HG02798 (cell line): ENCODE results near the gene ESR1.
"Not testable (repeated sequence)": the region's sequence is repeated elsewhere in the genome, so short reads cannot be mapped to it uniquely, and the experiment has no call there.

ENCODE experiments used
- ATAC-seq: cut with Tn5 transposase; IDR thresholded peaks from one replicate; pipeline ENCODE4 v1.9.1; 2021; ENCODE audit warnings: mild to moderate bottlenecking; ENCODE audit not compliant: unreplicated experiment, poor library complexity

ESR1 gene

DNA sequence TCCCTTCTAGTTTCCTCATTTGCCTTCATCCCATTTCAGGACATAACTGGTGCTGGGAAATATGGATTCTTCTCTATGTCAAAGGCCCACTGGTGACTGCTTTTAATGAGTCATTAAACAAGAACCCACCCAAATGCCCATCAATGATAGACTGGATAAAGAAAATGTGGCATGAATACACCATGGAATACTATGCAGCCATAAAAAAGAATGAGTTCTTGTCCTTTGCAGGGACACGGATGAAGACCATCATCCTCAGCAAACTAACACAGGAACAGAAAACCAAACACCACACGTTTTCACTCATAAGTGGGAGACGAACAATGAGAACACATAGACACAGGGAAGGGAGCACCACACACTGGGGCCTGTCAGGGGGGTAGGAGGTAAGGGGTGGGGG, 310.7 kb downstream of the ESR1 start:
- no peak for ATAC-seq

DNA sequence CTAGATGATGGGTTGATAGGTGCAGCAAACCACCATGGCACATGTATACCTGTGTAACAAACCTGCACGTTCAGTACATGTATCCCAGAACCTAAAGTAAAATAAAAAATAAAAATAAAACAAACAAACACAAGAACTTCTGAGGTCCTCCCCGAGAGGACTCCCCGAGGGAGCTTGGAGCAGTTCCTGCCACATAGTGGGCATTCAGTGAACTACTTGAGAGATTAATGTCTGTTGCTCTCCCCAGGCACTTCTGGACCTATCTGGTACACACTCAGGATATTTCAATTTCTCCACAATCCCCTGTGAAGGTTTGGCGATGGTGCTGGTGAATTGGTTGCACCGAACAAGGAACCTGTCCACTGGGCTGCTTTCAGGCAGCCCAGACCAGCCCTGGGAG, 311.2 kb downstream of the ESR1 start:
- no peak for ATAC-seq

DNA sequence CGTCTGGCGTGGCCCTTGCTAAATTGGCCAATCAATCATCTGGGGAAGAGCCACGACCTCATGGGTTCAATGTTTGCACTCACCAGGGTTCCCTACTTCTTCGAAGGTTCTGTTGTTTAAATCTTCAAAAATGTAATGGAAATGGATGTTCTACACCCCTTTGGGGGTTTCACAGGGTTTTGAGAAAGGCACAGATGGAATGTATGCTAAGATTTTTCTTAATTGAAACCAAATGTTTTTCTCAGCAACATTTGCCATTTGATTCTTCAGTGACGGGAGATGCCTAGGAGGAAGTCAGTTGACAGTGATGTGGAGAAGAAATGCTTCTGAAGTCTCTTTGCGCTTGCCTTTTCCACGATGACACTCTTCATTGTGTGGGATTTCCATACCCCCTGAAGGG, 312.3 kb downstream of the ESR1 start:
- ATAC-seq = no peak

DNA sequence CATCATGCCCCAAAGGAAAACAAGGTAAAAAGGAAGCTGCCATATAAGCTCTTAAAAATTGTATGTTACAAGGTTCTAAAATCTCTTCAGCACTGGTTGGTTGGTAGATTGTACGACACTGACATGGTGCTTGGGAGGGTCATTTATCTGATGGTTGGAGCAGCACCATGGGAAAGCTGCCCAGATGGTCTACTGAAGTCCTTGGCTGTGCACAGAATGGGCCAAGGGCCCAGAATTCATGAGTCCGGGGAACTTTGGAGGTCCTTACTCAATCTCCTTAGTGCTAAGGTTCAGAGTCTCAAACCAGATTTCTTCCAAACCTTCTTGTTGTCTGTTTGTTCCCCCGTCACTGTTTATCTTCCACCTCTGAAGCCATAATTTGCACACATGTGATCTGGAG, 314.4 kb downstream of the ESR1 start:
- ATAC-seq = no peak

DNA sequence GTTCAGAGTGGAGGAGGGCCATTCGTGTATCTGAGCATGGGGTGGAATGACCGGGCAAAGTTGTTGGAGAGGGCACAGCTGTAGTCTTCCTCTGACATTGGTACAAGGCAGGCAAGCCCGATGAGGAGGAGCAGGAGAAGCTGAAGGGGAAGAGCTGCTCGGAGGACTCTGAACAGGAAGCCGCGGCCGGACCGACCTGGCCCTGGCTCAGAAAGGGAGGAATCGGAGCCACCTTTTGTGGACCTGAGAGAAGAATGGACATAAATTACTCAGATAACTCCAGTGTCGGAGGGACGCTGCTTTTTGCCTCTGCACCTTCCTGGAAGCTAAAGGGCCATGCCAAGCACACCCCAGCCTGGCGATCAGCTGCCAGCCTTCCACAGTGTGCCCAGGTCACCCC, 315.0 kb downstream of the ESR1 start:
- ATAC-seq = no peak

DNA sequence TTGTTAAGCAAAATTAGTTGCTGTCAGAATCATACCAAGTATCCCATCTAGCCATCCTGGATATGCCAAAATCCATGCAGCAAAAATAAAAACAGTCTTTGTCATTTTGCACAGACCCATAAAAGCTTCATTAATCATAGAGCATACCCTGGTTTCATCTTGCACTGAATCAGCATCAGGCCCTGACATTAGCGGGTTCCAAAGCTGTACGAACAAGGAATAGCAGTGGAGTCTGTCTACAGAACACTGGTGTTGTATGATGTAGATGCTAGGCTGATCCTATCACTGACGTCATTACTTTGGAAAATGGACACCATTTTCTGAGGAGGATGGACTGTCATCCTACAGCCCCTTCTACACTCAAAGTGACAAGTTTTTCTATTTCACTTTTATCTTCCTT, 315.6 kb downstream of the ESR1 start:
- ATAC-seq = no peak

DNA sequence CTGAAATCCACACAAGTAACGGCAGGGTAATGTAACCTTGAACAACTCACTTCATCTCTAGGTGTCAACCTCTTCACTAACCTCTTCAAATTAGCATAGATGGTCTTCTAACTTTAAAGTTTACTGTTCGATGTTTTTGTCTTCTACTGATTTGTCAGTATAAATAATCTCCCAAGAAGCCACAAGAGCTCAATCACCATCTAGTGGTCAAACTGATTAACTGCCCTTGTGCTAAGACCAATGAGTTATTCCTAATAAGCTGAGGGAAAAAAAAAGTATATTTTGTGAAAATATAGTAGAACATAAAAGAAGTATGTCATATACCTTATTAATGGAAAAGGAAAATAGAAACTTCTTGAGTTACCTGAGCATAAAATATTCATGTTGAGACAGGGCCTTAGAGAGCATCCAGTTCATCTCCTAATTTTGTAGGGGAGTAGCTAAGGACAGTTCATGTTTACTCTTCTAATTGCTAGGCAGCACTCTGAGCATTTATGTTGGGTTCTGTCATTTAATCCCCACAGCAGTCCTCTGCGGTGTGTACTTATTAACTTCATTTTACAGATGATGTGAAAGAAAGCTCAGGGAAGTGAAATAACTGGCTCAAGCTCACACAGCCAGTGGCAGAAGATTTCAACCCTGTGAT, 317.1 kb downstream of the ESR1 start:
- peak; percentile 80 for ATAC-seq

DNA sequence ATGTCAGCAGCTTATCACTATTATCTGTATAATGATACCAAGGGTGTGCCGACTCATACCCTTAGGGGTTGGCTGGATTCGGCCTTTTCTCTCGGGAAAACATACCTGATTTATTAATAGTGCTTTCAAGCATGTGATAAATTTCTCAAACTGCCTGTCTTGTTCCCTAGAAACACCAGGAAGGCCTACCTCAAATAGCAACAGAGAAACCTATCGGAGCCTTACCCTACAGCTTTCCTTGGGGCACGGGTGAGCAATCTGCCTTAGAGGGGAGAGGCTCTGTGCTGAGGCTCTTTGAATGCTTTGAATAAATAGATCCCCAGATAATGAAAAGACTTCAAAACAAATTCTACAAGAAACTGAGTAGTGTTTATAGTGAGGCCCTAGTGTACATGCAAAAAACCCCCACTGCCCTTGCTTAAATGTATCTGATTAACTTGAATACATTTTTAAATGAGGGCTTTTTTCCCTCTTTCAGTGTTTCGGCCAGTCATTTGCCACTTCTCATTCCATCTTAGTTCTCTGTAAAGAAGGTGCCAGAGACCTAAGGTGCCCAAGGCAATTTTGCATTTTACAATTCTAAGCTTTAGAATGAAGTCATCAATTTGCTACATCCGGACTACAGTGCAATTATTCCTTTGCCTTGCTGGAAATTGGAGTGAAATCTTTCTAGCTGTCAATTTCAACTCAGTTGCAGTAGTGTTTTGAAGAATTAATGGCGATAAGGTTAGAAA, 320.1 kb downstream of the ESR1 start:
- ATAC-seq = no peak

DNA sequence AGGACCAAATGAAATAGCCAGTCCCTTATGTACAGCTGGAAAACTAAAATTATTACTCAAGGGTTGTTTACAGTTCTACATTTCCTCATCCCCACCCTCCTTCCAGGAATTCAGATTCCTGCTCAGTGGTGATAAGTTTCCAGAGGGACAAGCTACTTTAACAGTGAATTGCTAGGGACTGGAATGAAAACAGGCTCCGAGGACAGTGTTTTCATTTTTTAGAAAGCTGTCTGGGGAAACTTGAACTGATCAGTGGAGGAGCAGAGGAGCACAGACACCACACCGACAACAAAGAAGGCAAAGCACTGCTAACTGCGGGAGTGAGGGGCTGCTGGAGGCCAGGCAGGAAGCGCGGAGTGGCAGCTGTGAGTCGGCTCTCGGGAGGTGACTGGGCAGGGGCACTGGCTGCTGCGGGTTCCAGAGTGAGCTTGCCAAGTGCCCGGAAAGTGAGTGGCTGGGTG, 322.2 kb downstream of the ESR1 start:
- ATAC-seq = no peak

DNA sequence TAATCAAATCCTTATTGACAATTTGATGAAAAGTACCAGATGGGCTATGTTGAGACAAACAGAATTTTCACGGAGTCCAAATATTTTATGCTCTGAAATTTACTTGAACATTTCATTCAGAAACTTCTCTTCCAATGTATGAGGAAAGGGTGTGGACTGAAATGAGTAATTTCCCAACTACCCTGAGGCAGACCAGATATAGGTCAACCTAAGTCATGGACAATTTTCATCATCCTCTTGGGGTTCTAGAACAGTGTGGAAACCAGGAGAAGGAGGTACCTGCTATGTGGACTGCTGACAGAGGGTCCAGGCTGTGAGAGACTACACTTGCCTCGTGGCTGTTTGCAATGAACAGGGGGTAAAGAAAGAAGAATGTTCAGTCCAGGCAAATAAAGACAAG, 323.0 kb downstream of the ESR1 start:
- ATAC-seq = no peak

DNA sequence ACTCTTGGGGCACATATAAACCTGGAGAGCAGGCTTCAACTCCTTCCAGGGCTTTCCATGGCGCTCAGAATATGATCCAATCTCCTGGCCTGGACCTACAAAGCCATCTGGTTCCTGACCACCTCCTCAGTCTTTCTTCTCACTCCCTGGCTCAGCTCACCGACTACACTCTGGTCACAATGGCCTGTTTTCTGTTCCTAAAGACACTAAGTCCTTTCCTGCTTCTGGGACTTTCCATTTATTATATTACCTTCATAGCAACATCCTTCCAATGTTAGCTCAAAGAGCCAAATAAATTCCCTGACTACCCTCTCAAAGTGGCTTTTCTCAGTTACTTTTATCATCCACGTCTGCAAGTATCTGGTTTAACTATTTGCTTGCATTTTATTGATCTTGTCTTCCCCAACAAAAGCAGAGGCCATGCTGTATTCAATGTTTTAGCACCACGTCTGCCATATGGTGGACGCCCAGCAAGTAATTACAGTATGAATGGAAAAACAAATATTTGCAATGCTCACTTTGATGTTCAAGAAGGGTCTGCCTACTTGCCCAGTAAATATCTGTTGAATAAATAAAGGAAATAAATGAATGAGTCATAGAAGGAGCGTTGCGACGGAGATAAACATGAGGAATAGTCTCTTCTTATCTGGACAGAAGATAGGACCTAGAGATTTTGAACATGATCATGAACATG, 328.4 kb downstream of the ESR1 start:
- no peak for ATAC-seq

DNA sequence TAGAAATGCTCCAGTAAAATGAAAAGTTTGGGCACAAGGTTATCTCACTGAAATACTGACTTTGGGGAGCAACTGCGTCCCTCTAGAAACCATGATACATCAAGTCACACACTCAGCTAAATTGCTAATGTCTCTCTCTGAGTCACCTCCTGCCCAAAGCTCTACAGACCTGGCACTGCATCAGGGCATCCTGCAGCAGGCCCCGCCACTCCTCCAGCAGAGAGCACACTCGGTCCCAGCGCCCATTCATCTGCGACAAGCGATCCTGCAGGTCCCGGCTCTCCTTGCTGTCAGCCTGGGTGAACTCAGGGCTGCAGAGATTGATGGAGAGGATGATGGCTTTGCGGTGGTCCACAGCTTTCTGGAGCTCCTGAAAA, 329.0 kb downstream of the ESR1 start:
- no peak for ATAC-seq

DNA sequence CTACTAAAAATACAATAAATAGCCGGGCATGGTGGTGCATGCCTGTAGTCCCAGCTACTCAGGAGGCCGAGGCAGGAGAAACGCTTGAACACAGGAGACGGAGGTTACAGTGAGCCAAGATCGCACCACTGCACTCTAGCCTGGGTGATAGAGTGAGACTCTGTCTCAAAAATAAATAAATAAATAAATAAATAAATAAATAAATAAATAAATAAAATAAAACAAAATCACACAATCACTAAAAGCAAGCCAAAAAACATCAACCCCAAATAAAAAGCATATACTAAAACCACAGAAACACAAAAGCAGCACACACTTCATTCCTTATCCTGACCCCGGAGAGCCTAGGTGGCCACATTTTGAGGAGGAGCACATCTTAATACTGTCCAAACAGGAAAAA, 330.9 kb downstream of the ESR1 start:
- ATAC-seq = not testable (repeated sequence)

DNA sequence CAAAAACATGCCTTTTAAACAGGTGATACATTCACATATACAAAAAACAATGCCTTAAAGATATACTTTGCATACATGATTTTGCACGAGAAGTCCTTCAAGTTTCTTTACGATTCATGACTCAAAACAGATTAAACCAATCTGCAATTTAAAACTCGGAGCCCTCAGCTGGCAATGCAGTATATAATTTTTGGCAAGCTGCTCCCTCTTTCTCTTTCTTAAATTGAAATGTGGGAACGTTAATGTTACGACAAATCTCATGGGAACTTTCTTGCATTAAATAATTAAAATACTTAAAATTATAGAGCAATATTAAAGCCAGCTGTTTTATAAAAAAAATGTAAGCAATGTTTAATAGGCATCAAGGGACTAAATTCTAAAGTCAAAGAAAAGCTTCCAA, 334.6 kb downstream of the ESR1 start:
- no peak for ATAC-seq

DNA sequence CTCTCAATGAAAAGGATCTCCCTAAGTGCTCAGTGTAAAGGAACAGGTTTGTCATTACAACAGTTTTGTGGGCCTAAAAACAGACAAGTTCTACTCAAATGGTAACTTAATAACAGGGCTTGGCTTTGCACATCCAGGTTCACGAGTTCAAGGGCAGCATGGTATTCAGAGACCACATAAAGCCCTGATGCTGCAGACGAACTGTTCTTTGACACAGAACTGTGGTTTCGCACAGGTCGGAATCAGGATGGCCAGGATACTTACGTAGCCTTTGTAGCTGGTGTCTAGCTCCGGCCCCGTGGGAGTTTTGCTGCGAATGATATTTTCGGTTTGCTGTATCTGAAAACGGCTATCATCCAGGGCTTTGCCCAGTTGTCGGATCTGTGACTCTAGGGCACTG, 335.9 kb downstream of the ESR1 start:
- no peak for ATAC-seq

DNA sequence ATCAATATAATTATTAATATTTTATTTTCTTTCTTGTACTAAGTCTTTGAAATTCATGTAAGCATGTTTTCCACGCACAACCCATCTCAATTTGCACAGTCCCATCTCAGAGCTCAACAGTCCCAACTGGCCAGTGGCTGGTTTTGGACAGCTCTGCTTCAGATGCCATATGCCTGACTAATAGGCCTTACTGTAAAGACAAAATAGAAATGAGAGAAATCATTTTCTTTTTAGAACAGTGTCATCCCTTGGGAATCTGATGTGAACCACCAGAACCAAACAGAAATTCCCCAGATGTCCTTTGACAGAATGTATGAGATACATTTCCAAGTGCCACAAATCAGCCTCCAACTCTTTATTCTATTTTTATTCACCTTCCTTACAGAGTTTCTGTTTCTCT, 338.9 kb downstream of the ESR1 start:
- no peak for ATAC-seq

DNA sequence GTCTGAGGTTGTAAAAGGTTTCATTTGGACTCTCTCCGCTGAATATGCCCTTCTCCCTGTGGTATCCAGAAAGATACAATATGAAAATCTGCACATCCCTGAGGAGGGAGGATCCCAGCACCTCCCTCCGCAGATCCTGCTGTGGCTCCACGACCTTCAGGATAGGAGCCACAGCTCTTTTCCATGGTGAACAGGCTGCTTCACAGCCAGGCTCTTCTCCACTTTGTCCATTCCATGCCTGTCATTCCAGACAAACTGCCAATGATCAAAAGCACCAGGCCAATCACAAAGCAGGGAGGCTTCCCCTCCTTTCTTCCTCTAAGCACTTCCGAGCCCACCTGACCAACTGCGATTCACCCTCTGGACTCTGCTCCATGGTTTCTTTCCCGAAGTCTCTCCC, 339.8 kb downstream of the ESR1 start:
- no peak for ATAC-seq

DNA sequence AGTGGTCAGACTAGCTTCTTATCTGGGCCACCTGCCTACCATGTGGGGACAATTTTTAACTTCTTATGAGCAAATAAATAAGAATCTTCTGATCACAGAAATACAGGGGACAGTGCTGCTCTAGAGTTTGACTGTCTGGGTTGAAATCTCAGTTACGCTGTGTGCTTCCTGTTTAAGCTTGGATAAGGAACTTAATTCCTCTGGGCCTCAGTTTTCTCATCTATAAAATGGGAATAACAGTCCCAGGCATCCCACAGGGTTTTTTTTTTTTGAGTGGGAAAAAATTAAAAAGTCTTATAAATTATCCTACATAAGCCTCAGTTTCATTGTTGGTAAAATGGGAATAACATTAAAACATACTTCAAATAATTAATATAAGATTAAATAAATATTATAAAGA, 340.9 kb downstream of the ESR1 start:
- no peak for ATAC-seq

DNA sequence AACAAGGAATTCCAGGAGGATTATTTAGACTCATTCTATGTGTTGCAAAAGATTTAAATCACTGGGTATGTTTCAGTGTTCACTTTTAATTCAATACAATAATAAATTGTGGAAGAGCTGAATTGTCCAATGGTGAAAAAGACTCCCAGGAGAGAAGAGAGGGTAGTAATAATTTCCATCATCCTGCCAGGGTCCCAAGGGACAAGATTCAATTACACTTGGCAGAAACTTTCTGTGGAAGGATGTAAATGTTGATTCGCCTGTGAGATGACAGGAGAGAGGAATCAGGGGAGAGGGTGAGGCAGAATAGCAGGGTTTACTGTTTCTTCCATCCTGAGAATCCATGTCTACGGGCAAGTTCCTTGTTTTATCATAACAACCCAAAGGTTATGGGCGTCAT, 342.7 kb downstream of the ESR1 start:
- ATAC-seq = no peak

DNA sequence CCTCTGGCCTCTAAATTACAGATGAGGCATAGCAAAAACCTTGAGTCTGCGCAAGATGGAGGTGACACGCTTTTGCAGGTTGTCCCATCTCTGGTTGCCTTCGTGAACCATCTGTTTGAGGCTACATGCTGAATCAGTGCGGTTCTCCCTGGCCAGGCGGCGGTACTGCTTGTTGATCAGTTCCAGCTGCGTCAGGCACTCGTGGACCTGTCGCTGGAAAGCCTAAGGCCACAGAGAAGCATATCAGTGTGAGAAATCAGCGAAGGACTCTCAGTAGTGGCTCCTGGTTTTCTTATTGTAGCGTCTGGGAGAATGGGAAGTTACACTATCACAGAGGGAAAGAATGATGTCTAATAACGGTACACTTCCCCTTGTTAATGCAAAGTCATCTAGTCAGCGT, 344.4 kb downstream of the ESR1 start:
- ATAC-seq = no peak

DNA sequence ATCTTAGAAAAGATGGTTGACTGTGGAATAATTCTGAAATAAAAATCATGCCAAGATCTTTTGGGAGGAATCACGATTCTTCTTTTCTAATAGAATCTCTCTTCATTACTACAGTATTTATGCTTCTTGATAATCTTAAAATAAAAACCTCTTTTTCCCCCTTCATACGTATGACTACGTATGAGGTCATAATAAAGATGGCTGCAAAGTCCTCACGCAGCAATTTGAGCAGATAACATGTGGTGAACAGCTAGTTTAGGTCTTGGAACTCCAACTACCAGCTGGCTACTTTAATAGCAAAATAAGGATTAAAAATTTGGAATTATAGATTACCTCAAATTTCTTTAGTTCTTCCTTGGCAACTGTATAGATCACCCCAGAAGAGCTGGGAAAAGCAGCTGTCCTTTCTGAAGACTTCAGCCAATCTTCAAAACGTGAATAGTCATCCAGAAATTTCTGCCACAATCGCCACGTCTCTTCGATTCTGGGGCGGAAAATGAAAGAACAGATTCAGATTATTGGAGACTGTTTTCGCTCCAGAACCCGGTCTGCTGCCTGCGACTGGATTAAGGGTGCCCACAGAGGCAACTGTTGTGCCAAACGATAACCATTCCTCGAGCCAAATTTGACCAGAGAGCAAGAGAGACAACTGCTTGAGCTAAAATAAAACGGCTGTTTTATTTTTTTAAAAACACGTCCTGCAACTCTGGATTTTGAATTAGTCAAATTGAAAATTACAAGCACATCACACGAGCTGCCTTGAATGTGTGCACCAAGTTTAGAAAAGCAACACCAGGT, 347.3 kb downstream of the ESR1 start:
- no peak for ATAC-seq
